HepG2 (cell line): ENCODE results near the gene GGCT. TPM values are rescaled to one million over a fixed set of nuclear protein-coding genes. Genes with fewer than 3 reads are reported as not detected.

Experiments
- AHR ChIP-seq: IDR thresholded peaks from 2 replicates; pipeline ENCODE4 v1.6.1; 2018; ENCODE audit warnings: missing genetic modification reagents, missing compliant biosample characterization
- ATF7-NPFF ChIP-seq: sonication (generic); formaldehyde crosslinking; IDR thresholded peaks from 2 replicates; pipeline ENCODE4 v1.8.1; 2023; ENCODE audit warnings: mild to moderate bottlenecking, low read depth, missing genetic modification reagents, moderate library complexity
- EEA1 ChIP-seq: sonication (generic); formaldehyde crosslinking; IDR thresholded peaks from 2 replicates; pipeline ENCODE4 v1.5.1; 2020; ENCODE audit warnings: mild to moderate bottlenecking, missing genetic modification reagents, borderline replicate concordance
- HBP1 ChIP-seq: IDR thresholded peaks from 2 replicates; pipeline ENCODE4 v1.6.1; 2016; ENCODE audit warnings: low read depth, control low read depth
- IRF1 ChIP-seq: sonication (generic); formaldehyde crosslinking; IDR thresholded peaks from 2 replicates; pipeline ENCODE4 v1.4.0; 2020; ENCODE audit warnings: low read depth, mild to moderate bottlenecking, missing genetic modification reagents
- JUND ChIP-seq: sonication (generic); formaldehyde crosslinking; IDR thresholded peaks from 2 replicates; pipeline ENCODE4 v1.8.0; 2022; ENCODE audit warnings: mild to moderate bottlenecking, missing genetic modification reagents
- KDM5A ChIP-seq: fragments of 200-600 bp; sonication (generic); IDR thresholded peaks from 2 replicates; pipeline ENCODE4 v1.7.0; 2018; ENCODE audit warnings: antibody characterized with exemption, mild to moderate bottlenecking, low read length, borderline replicate concordance
- RNF2 ChIP-seq: fragments of 450-650 bp; conservative IDR thresholded peaks from 2 replicates; pipeline ENCODE4 v1.6.1; 2016; ENCODE audit warnings: low read depth
- SNAPC5 ChIP-seq: sonication (generic); formaldehyde crosslinking; IDR thresholded peaks from 2 replicates; pipeline ENCODE4 v1.8.1; 2023; ENCODE audit warnings: mild to moderate bottlenecking, missing genetic modification reagents, borderline replicate concordance
- TOE1 ChIP-seq: sonication (generic); formaldehyde crosslinking; IDR thresholded peaks from 2 replicates; pipeline ENCODE4 v1.4.0; 2020; ENCODE audit warnings: mild to moderate bottlenecking, missing genetic modification reagents
- TSC22D2 ChIP-seq: sonication (generic); formaldehyde crosslinking; IDR thresholded peaks from 2 replicates; pipeline ENCODE4 v1.5.1; 2020; ENCODE audit warnings: missing genetic modification reagents, mild to moderate bottlenecking, borderline replicate concordance
- ZBTB3 ChIP-seq: sonication (generic); formaldehyde crosslinking; IDR thresholded peaks from 2 replicates; pipeline ENCODE4 v1.4.0; 2020; ENCODE audit warnings: low read depth, mild to moderate bottlenecking, moderate library complexity, missing genetic modification reagents, borderline replicate concordance
- ZNF317 ChIP-seq: sonication (generic); formaldehyde crosslinking; IDR thresholded peaks from 2 replicates; pipeline ENCODE4 v1.5.0; 2020; ENCODE audit warnings: mild to moderate bottlenecking, missing genetic modification reagents
- ZNF768 ChIP-seq: sonication (generic); formaldehyde crosslinking; IDR thresholded peaks from 2 replicates; pipeline ENCODE4 v1.4.0; 2020; ENCODE audit warnings: missing genetic modification reagents
- ZNF792 ChIP-seq: IDR thresholded peaks from 2 replicates; pipeline ENCODE4 v1.6.1; 2016
- polyA plus RNA-seq, 8 experiments: library from polyadenylated mRNA; depleted of rRNA in 3 of 8; stranded (reverse) in 7 of 8; unstranded in 1 of 8; fragments of >200 nt; fragmentation: Illumina TruSeq in 4 of 8; extraction: Trizol in 4 of 8; gene quantifications; 2 replicates each; pipeline versions ENCODE4 v1.2.1 to v1.2.3, GENCODE V29; 2011 to 2016; ENCODE audit warnings: low read depth in 4 of 8, missing spikeins in 1 of 8, mixed read lengths in 1 of 8; ENCODE audit not compliant: insufficient read depth in 1 of 8
- total RNA-seq, 5 experiments: library from RNA; depleted of rRNA; stranded (reverse); fragments of >200 nt; fragmentation: Illumina TruSeq; extraction: Trizol; gene quantifications; 2 replicates each; pipeline ENCODE4 v1.2.3, GENCODE V29; 2016; ENCODE audit warnings: low read depth in 1 of 5
- TF ChIP-seq, protein P1 (sequence below): sonication (generic); formaldehyde crosslinking; IDR thresholded peaks from 2 replicates; pipeline ENCODE4 v1.4.0; 2020; ENCODE audit warnings: low read depth, missing genetic modification reagents
- TF ChIP-seq, protein P2 (sequence below): sonication (generic); formaldehyde crosslinking; IDR thresholded peaks from 2 replicates; pipeline ENCODE4 v1.5.1; 2020; ENCODE audit warnings: mild to moderate bottlenecking, moderate library complexity, missing genetic modification reagents
- TF ChIP-seq, protein P3 (sequence below): sonication (generic); formaldehyde crosslinking; IDR thresholded peaks from 2 replicates; pipeline ENCODE4 v1.4.0; 2020; ENCODE audit warnings: mild to moderate bottlenecking, missing genetic modification reagents

The GGCT gene
- total and polyA plus RNA-seq, 2 of the 13 experiments (the other 11 are each of a cell fraction or from before 2014, with no cell fraction given), result 19.5 to 78.3 TPM

- TF ChIP-seq EEA1 (CRISPR knock-in tag) (no peak), SNAPC5 (CRISPR knock-in tag) (no peak), ZNF792 (CRISPR knock-in tag) (peak; percentile 66; the same call in 1 of the 2 replicates), JUND (no peak; the same call in 1 of the 2 replicates), ATF7-NPFF (CRISPR knock-in tag) (peak; percentile 67; the same call in 1 of the 2 replicates), KDM5A (no peak), AHR (CRISPR knock-in tag) (no peak; the same call in 1 of the 2 replicates), ZNF317 (no peak), ZNF768 (CRISPR knock-in tag) (0 out of 2 replicates have a peak, but pooled peaks have one; percentile 52), TOE1 (CRISPR knock-in tag) (no peak), HBP1 (no peak), TSC22D2 (CRISPR knock-in tag) (no peak), ZBTB3 (CRISPR knock-in tag) (0 out of 2 replicates have a peak, but pooled peaks have one; percentile 50), IRF1 (CRISPR knock-in tag) (peak; percentile 63; the same call in 1 of the 2 replicates), RNF2 (no peak)
- TF ChIP-seq, protein P1, sequence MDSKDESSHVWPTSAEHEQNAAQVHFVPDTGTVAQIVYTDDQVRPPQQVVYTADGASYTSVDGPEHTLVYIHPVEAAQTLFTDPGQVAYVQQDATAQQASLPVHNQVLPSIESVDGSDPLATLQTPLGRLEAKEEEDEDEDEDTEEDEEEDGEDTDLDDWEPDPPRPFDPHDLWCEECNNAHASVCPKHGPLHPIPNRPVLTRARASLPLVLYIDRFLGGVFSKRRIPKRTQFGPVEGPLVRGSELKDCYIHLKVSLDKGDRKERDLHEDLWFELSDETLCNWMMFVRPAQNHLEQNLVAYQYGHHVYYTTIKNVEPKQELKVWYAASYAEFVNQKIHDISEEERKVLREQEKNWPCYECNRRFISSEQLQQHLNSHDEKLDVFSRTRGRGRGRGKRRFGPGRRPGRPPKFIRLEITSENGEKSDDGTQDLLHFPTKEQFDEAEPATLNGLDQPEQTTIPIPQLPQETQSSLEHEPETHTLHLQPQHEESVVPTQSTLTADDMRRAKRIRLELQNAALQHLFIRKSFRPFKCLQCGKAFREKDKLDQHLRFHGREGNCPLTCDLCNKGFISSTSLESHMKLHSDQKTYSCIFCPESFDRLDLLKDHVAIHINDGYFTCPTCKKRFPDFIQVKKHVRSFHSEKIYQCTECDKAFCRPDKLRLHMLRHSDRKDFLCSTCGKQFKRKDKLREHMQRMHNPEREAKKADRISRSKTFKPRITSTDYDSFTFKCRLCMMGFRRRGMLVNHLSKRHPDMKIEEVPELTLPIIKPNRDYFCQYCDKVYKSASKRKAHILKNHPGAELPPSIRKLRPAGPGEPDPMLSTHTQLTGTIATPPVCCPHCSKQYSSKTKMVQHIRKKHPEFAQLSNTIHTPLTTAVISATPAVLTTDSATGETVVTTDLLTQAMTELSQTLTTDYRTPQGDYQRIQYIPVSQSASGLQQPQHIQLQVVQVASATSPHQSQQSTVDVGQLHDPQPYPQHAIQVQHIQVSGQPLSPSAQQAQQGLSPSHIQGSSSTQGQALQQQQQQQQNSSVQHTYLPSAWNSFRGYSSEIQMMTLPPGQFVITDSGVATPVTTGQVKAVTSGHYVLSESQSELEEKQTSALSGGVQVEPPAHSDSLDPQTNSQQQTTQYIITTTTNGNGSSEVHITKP, result 0 out of 2 replicates have a peak, but pooled peaks have one; percentile 25
- TF ChIP-seq, protein P2, sequence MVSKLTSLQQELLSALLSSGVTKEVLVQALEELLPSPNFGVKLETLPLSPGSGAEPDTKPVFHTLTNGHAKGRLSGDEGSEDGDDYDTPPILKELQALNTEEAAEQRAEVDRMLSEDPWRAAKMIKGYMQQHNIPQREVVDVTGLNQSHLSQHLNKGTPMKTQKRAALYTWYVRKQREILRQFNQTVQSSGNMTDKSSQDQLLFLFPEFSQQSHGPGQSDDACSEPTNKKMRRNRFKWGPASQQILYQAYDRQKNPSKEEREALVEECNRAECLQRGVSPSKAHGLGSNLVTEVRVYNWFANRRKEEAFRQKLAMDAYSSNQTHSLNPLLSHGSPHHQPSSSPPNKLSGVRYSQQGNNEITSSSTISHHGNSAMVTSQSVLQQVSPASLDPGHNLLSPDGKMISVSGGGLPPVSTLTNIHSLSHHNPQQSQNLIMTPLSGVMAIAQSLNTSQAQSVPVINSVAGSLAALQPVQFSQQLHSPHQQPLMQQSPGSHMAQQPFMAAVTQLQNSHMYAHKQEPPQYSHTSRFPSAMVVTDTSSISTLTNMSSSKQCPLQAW (CRISPR knock-in tag), result peak; percentile 20; the same call in 1 of the 2 replicates
- TF ChIP-seq, protein P3, sequence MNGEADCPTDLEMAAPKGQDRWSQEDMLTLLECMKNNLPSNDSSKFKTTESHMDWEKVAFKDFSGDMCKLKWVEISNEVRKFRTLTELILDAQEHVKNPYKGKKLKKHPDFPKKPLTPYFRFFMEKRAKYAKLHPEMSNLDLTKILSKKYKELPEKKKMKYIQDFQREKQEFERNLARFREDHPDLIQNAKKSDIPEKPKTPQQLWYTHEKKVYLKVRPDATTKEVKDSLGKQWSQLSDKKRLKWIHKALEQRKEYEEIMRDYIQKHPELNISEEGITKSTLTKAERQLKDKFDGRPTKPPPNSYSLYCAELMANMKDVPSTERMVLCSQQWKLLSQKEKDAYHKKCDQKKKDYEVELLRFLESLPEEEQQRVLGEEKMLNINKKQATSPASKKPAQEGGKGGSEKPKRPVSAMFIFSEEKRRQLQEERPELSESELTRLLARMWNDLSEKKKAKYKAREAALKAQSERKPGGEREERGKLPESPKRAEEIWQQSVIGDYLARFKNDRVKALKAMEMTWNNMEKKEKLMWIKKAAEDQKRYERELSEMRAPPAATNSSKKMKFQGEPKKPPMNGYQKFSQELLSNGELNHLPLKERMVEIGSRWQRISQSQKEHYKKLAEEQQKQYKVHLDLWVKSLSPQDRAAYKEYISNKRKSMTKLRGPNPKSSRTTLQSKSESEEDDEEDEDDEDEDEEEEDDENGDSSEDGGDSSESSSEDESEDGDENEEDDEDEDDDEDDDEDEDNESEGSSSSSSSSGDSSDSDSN (CRISPR knock-in tag), result peak; percentile 93
These were observed 26.1 kb downstream of the GGCT start, which contains the start of gene NOD1 (continued) for GRCh38 chr7:30478349-30479201.
